ENCODE measurements around the gene LONRF3. TPM values are rescaled to one million over a fixed set of nuclear protein-coding genes. Genes with fewer than 3 reads are reported as not detected.
"Not testable (repeated sequence)": the region's sequence is repeated elsewhere in the genome, so short reads cannot be mapped to it uniquely, and the experiment has no call there.

The LONRF3 gene
- total RNA-seq, 1 donor from 2014 or later: 1.8 TPM

DNA sequence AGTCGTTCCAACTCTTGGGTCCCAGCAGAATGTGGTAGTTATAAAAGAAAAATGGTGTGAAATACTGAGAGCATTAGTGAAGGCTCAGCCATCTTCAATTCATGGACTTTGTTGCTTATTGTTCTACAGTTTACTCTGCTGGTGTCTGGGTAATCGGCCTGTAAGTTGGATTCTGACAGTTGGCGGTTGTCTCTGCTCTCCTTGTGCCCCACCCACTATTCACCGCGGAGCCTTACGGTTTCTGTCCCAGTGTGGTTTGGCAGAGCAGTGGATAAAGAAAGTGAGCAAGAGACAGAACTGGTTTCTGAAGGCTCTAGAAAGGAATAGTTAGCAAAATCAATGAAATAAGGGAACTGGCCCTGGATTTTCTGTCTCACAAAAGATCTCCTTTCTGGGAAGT is 9.1 kb downstream of the LONRF3 start:
- no peak for DNase-seq (ENCODE audit: low read depth)

DNA sequence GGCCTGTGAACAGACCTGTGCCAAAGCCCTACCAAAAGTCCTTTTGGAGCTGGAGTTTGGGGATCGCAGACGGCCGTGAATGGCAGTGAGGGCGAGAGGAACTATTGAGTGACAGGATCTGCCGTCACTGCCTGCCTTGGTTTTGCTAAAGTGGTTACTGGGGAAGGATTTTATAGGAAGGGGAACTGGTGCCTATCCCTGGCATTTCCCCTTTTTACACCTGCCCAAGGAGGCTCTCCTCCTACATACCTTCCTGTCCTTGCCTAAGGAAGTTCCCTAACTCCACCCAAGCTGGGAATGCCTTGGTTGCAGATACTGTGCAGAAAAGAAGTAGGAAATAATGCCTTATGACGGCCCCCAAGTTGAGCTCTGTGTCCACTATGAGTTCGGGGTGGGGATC is 14.5 kb downstream of the LONRF3 start:
- DNase-seq (ENCODE audit: low read depth): no peak

GRCh38 chrX:118989886-118990285 is 15.5 kb downstream of the LONRF3 start:
- DNase-seq (ENCODE audit: low read depth): peak; percentile 58

GRCh38 chrX:118990512-118991227 is 16.3 kb downstream of the LONRF3 start:
- no peak for DNase-seq (ENCODE audit: low read depth)

DNA sequence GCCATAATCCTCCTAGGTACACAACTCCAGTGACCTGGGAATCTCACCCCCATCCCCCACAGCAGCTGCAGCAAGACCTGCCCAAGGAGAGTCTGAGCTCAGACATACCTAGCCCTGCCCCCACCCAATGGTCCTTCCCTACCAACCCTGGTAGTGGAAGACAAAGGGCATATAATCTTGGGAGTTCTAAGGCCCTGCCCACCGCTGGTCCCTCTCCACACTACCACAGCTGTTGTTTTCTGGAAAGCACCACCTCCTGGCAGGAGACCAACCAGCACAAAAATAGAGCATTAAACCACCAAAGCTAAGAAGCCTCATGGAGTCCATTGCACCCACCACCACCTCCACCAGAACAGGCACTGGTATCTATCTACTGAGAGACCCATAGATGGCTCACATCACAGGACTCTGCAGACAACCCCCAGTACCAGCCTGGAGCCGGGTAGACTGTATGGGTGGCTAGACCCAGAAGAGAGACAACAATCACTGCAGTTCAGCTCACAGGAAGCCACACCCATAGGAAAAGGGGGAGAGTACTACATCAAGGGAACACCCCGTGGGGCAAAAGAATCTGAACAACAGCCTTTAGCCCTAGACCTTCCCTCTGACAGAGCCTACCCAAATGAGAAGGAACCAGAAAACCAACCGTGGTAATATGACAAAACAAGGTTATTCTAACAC is 18.2 kb downstream of the LONRF3 start:
- peak; percentile 73 for DNase-seq (ENCODE audit: low read depth)

- DNase-seq (ENCODE audit: low read depth): no peak
Observed at GRCh38 chrX:119003462-119003861, 29.0 kb downstream of the LONRF3 start.

GRCh38 chrX:119004920-119005524 is 30.6 kb downstream of the LONRF3 start:
- peak; percentile 32 for DNase-seq (ENCODE audit: low read depth)

DNA sequence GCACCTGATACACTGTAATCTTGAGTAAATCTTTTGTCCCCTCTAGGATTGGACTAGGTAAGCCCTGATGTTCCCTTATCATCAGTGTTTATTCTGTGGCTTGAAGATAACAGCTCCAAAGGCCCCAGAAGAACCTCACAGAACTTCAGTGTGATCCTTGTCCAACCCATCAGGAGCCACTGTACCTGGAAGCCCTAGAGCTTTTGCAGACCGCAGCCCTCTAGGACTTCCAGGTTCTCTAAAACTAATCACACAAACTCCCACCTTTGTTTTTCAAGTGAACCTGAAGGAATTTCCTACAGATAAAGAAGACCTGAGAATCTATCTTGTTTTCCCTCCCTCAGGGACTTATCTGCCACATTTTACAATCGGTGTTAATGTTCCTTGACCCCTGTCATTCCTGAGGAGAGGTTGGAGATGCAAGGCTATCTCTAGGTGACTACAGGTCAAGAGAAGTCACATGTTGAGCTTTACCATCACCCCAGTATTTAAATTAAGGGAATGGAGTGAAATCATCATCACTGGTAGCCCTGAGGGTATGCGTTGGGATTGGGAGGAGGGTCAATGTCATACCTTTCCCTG is 32.9 kb downstream of the LONRF3 start:
- DNase-seq (ENCODE audit: low read depth): no peak

- peak; percentile 21 for DNase-seq (ENCODE audit: low read depth)
Observed at GRCh38 chrX:119008110-119008744, 33.8 kb downstream of the LONRF3 start.

GRCh38 chrX:119009071-119009470 is 34.7 kb downstream of the LONRF3 start:
- DNase-seq (ENCODE audit: low read depth): no peak

- DNase-seq (ENCODE audit: low read depth): no peak
Observed at GRCh38 chrX:119010491-119010890, 36.1 kb downstream of the LONRF3 start.

GRCh38 chrX:119013164-119013563 is 38.7 kb downstream of the LONRF3 start:
- DNase-seq (ENCODE audit: low read depth): no peak

- DNase-seq (ENCODE audit: low read depth): peak; percentile 3
Observed at GRCh38 chrX:119015407-119016237, 41.2 kb downstream of the LONRF3 start.

DNA sequence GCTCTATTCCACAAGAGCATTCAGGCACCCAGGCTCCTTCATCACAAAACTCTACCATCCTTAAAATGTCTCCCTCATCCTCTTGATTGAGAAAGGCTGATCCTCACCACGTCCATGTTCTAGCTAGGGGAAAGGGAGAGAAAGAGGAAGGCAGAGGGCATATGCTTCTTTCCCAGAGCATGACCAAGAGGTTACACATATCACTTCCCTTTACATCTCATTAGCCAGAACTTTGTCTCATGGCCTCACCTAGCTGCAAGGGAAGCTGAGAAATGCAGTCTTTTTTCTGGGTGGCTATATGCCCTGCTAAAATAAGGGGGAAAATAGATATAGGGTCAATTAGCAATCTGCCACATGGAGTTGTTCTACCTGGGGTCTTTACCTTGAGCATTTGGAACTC is 42.7 kb downstream of the LONRF3 start:
- no peak for DNase-seq (ENCODE audit: low read depth)

DNA sequence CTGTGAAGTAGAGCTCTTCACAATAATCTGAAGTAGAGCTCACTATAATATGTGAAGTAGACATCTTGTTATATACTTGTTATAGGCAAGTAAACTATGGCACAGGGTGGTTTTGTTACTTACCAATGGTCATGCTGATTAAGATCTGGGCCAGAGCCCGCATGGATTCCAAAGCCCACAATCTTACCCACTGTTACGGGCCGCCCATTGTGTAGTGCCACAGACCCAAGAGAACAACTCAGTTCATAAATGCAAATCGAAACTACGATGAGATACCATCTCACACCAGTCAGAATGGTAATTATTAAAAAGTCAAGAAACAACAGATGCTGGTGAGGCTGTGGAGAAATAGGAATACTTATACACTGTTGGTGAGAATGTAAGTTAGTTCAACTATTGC is 51.5 kb downstream of the LONRF3 start:
- no peak for DNase-seq (ENCODE audit: low read depth)

DNA sequence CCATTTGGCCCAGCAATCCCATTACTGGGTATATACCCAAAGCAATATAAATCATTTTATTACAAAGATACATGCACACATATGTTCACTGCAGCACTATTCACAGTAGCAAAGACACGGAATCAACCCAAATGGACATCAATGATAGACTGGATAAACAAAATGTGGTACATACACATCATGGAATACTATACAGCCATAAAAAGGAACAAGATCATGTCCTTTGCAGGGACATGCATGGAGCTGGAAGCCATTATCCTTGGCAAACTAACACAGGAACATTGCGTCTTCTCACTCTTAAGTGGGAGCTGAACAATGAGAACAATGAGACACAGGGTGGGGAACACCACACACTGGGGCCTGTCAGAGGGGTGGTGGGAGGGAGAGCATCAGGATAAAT is 51.9 kb downstream of the LONRF3 start:
- DNase-seq (ENCODE audit: low read depth): not testable (repeated sequence)

DNA sequence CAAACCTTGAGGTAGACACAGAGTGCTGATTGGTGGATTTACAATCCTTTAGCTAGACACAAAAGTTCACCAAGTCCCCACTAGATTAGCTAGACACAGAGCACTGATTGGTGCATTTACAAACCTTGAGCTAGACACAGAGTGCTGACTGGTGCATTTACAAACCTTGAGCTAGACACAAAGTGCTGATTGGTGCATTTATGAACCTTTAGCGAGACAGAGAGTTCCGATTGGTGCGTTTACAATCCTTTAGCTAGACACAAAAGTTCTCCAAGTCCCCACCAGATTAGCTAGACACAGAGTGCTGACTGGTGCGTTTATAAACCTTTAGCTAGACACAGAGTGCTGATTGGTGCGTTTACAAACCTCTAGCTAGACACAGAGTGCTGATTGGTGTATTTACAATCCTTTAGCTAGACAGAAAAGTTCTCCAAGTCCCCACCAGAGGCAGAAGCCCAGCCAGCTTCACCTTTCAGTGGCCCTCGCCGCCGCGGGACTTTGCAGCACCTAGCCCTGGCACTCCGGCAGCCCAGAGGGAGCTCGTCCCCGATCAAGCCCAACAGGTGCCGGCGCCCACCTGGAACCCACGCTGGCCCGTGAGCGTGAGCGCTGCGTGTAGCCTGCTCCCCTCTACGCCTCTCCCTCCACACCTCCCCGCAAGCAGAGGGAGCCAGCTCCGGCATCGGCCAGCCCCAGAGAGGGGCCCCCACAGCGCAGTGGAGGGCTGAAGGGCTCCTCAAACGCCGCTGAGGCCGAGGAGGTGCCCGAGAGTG is 53.7 kb downstream of the LONRF3 start:
- not testable (repeated sequence) for DNase-seq (ENCODE audit: low read depth)

- DNase-seq (ENCODE audit: low read depth): no peak
Observed at GRCh38 chrX:119028733-119029330, 54.4 kb downstream of the LONRF3 start.

DNA sequence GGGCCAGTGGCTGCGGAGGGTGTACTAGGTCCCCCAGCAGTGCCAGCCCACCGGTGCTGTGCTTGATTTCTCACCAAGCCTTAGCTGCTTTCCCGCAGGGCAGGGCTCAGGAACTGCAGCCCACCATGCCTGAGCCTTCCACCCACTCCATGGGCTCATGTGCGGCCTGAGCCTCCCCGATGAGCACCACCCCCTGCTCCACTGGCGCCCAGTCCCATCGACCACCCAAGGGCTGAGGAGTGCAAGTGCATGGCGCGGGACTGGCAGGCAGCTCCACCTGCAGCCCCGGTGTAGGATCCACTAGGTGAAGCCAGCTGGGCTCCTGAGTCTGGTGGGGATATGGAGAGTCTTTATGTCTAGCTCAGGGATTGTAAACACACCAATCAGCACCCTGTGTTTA is 55.2 kb downstream of the LONRF3 start:
- DNase-seq (ENCODE audit: low read depth): not testable (repeated sequence)

DNA sequence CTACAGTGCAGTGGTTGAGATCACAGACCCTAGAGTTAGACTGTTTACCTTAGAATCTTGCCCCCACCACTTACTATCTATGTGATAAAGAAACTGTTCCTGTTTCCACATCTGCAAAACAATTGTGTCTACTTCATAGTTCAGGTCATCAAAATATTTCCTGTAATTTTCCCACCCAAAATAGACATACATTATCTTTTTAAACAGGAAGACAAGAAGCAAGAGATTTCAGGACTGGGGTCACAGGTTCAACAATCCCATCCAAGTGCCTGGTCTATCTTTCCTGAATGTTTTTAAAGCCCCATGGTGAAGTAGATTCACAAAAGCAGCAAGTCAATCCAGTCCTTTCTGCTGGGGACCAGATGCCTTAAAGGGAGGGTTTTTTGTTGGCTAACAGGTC is 56.6 kb downstream of the LONRF3 start:
- no peak for DNase-seq (ENCODE audit: low read depth)

Data from myocyte (in vitro differentiated cells).